K562 (cell line): ENCODE data around the gene L3HYPDH. TPM values are rescaled to one million over a fixed set of nuclear protein-coding genes. Genes with fewer than 3 reads are reported as not detected.

ENCODE experiments used
- CTCFL ChIP-seq: IDR thresholded peaks from 2 replicates; pipeline ENCODE4 v1.6.1; 2011; ENCODE audit warnings: borderline replicate concordance, low read depth, mild to moderate bottlenecking, moderate library complexity, low read length; ENCODE audit not compliant: insufficient read depth, poor library complexity, severe bottlenecking
- CXXC5 ChIP-seq: fragments of 250-450 bp; sonication (Bioruptor Pico); IDR thresholded peaks from 2 replicates; pipeline ENCODE4 v1.8.0; 2022; ENCODE audit warnings: inconsistent platforms, mild to moderate bottlenecking, moderate library complexity
- E4F1 ChIP-seq: fragments of 250-450 bp; sonication (Bioruptor Pico); IDR thresholded peaks from 2 replicates; pipeline ENCODE4 v1.5.0; 2021; ENCODE audit warnings: mild to moderate bottlenecking, borderline replicate concordance
- GATAD2B ChIP-seq: fragments of 450-650 bp; IDR thresholded peaks from 2 replicates; pipeline ENCODE4 v1.6.1; 2017; ENCODE audit warnings: mild to moderate bottlenecking, borderline replicate concordance
- HDAC8 ChIP-seq: fragments of 450-650 bp; IDR thresholded peaks from 2 replicates; pipeline ENCODE4 v1.6.1; 2016; ENCODE audit warnings: mild to moderate bottlenecking, missing genetic modification characterization, moderate library complexity, missing compliant biosample characterization
- HMBOX1 ChIP-seq: sonication (generic); IDR thresholded peaks from 2 replicates; pipeline ENCODE4 v1.6.1; 2016
- MAFF ChIP-seq: IDR thresholded peaks from 2 replicates; pipeline ENCODE4 v1.6.1; 2012; ENCODE audit warnings: low read length, improper control_type of control experiment
- MED1 ChIP-seq: sonication (generic); formaldehyde crosslinking; IDR thresholded peaks from 2 replicates; pipeline ENCODE4 v1.8.1; 2023; ENCODE audit warnings: missing genetic modification reagents, borderline replicate concordance
- MYNN ChIP-seq, 2 experiments: sonication (generic); formaldehyde crosslinking in 1 of 2; IDR thresholded peaks; 2 replicates each; pipeline versions ENCODE4 v1.5.0 to v1.6.1; 2016 to 2020; ENCODE audit warnings: antibody characterized with exemption in 1 of 2, missing genetic modification reagents in 1 of 2
- NFIC ChIP-seq: fragments of 450-650 bp; IDR thresholded peaks from 2 replicates; pipeline ENCODE4 v1.6.1; 2017; ENCODE audit warnings: mild to moderate bottlenecking, inconsistent platforms
- NR2C2 ChIP-seq, 2 experiments: fragments of 200-800 bp in 1 of 2; sonication (Bioruptor generic) in 1 of 2; sonication (generic) in 1 of 2; formaldehyde crosslinking in 1 of 2; IDR thresholded peaks; 2 replicates each; pipeline versions ENCODE4 v1.6.1 to v1.8.0; 2016 to 2022; ENCODE audit warnings: mild to moderate bottlenecking in 1 of 2, missing compliant biosample characterization in 1 of 2, missing genetic modification characterization in 1 of 2, missing genetic modification reagents in 1 of 2
- RBBP5 ChIP-seq: fragments of 200-600 bp; sonication (generic); IDR thresholded peaks from 2 replicates; pipeline ENCODE4 v1.6.1; 2012; ENCODE audit warnings: borderline replicate concordance, mild to moderate bottlenecking, low read length, control low read depth, inconsistent platforms; ENCODE audit not compliant: insufficient read depth, poor library complexity, severe bottlenecking
- RBM22 ChIP-seq: fragments of 200-400 bp; formaldehyde crosslinking; IDR thresholded peaks from 2 replicates; pipeline ENCODE4 v1.6.1; 2018; ENCODE audit warnings: low read length, low read depth; ENCODE audit not compliant: poor library complexity, severe bottlenecking
- SAFB ChIP-seq: fragments of 200-400 bp; formaldehyde crosslinking; IDR thresholded peaks from 2 replicates; pipeline ENCODE4 v1.6.1; 2017; ENCODE audit warnings: low read depth, low read length, borderline replicate concordance
- THAP7 ChIP-seq: fragments of 250-450 bp; sonication (Bioruptor Pico); IDR thresholded peaks from 2 replicates; pipeline ENCODE4 v1.5.0; 2021
- THRB ChIP-seq: fragments of 450-650 bp; formaldehyde crosslinking; conservative IDR thresholded peaks from 2 replicates; pipeline ENCODE4 v1.4.0; 2022; ENCODE audit warnings: mild to moderate bottlenecking, missing genetic modification characterization
- ZNF274 ChIP-seq: IDR thresholded peaks from 2 replicates; pipeline ENCODE4 v1.6.1; 2011; ENCODE audit warnings: low read depth, mild to moderate bottlenecking, low read length, moderate library complexity, borderline replicate concordance
- ZNF77 ChIP-seq: fragments of 250-450 bp; sonication (Bioruptor Pico); IDR thresholded peaks from 2 replicates; pipeline ENCODE4 v1.5.0; 2020
- ZNF830 ChIP-seq: fragments of 250-450 bp; sonication (Bioruptor Pico); IDR thresholded peaks from 2 replicates; pipeline ENCODE4 v1.5.0; 2021; ENCODE audit warnings: mild to moderate bottlenecking
- polyA plus RNA-seq, 8 experiments: library from polyadenylated mRNA; depleted of rRNA in 4 of 8; stranded (reverse) in 5 of 8; unstranded in 3 of 8; fragments of >200 nt; fragmentation: Nextera tagmentation in 2 of 8; fragmentation: Illumina TruSeq in 1 of 8; extraction: Ambion mirVana in 2 of 8; extraction: Trizol in 1 of 8; gene quantifications; 2 replicates each; pipeline versions ENCODE4 v1.2.1 to v1.2.3, GENCODE V29; 2011 to 2014; ENCODE audit warnings: inconsistent platforms in 1 of 8, missing spikeins in 1 of 8
- total RNA-seq, 7 experiments: library from RNA; depleted of rRNA in 6 of 7; stranded (reverse); fragments of >200 nt in 6 of 7; fragmentation: Illumina TruSeq in 2 of 7; extraction: Trizol in 2 of 7; gene quantifications; 2 replicates each; pipeline versions ENCODE4 v1.2.1 to v1.2.3, GENCODE V29; 2011 to 2021; ENCODE audit warnings: low replicate concordance in 1 of 7

L3HYPDH gene
- total and polyA plus RNA-seq, 9 of the 15 experiments (the other 6 are each of a cell fraction or from before 2014, with no cell fraction given), result 12.8 to 36.5 (median 19.3) TPM

- TF ChIP-seq HMBOX1 (no peak), NFIC (peak; percentile 19; the same call in 1 of the 2 replicates), E4F1 (CRISPR knock-in tag) (no peak), MYNN (IDR thresholded peaks at IDR 0.05) (no peak), MYNN (CRISPR knock-in tag; IDR thresholded peaks at IDR 0.05) (no peak), MAFF (no peak), GATAD2B (peak; percentile 67; the same call in 1 of the 2 replicates), THRB (CRISPR knock-in tag) (no peak), SAFB (peak; percentile 90), CTCFL (peak; percentile 76), CXXC5 (CRISPR knock-in tag) (peak; percentile 73), ZNF77 (CRISPR knock-in tag) (no peak), HDAC8 (tag) (no peak), ZNF830 (CRISPR knock-in tag) (no peak), THAP7 (CRISPR knock-in tag) (no peak), MED1 (no peak), RBM22 (peak; percentile 81), NR2C2 (CRISPR knock-in tag; IDR thresholded peaks at IDR 0.05) (peak; percentile 51; the same call in 1 of the 2 replicates), NR2C2 (tag; IDR thresholded peaks at IDR 0.05) (no peak), ZNF274 (no peak), RBBP5 (peak; percentile 81)
These were observed at the start of gene L3HYPDH, which contains the start of gene JKAMP (continued) for GRCh38 chr14:59483819-59484638.
